Omental fat pad (tissue), 4 donors: ENCODE measurements around the gene SLC9A3. TPM values are rescaled to one million over a fixed set of nuclear protein-coding genes. Genes with fewer than 3 reads are reported as not detected.
"Not testable (repeated sequence)": the region's sequence is repeated elsewhere in the genome, so short reads cannot be mapped to it uniquely, and the experiment has no call there.

Experiments used
- ATAC-seq: fragments of 150-250 bp; one replicate; pipeline ENCODE4 v1.9.1; 2016; ENCODE audit warnings: mild to moderate bottlenecking, moderate library complexity; ENCODE audit not compliant: low FRiP score
- DNase-seq: peaks from one replicate; pipeline ENCODE4 v3.0.0-alpha.2; 2019; ENCODE audit warnings: low spot score
- total RNA-seq, 4 donors: library from RNA; depleted of rRNA; stranded (reverse); fragments of >200 nt; gene quantifications; one replicate each; pipeline ENCODE4 v1.1.0, GENCODE V29; 2016
- TF ChIP-seq, protein P1 (sequence below), 3 donors: fragments of 450-650 bp; IDR thresholded peaks; one replicate each; pipeline ENCODE4 v1.5.1; 2016 to 2017; ENCODE audit warnings: antibody characterized with exemption in 3 of 3, mild to moderate bottlenecking in 3 of 3, moderate library complexity in 2 of 3

Gene SLC9A3
- total RNA-seq, 4 donors from 2014 or later, result 1.0 to 4.3 (median 1.7) TPM

DNA sequence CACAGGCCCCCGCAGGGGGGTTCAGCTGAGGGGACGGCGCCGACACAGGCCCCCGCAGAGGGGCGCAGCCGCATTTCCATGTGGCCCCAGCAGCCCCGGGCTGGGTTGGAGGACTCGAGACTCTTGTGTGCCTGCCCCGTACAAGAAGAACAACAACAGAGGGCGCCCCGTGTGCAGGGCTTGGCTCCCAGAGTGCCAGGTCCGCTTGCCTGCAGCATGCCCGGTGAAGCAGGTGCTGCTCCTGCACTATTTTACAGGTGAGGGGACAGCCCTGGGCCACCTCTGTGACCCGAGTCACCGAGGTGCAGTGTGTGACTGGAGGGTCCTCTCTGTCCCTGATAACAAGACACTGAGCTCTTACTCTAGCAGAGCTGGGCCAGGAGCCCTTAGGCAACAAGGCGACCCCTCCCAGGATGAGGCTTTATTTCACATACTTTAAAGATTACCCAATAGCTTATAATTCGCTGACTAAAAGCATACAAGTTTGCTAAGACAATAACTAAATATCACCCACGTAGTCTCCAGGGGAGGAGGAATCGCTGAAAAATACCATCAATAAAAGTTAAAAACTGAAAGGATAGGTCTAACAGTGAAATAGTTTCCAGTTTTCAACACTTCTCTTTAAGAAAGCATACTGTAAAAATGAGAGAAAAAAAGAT lies 41.7 kb upstream of the SLC9A3 start:
- DNase-seq (no peak), ATAC-seq (no peak)
- TF ChIP-seq, protein P1, sequence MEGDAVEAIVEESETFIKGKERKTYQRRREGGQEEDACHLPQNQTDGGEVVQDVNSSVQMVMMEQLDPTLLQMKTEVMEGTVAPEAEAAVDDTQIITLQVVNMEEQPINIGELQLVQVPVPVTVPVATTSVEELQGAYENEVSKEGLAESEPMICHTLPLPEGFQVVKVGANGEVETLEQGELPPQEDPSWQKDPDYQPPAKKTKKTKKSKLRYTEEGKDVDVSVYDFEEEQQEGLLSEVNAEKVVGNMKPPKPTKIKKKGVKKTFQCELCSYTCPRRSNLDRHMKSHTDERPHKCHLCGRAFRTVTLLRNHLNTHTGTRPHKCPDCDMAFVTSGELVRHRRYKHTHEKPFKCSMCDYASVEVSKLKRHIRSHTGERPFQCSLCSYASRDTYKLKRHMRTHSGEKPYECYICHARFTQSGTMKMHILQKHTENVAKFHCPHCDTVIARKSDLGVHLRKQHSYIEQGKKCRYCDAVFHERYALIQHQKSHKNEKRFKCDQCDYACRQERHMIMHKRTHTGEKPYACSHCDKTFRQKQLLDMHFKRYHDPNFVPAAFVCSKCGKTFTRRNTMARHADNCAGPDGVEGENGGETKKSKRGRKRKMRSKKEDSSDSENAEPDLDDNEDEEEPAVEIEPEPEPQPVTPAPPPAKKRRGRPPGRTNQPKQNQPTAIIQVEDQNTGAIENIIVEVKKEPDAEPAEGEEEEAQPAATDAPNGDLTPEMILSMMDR (IDR thresholded peaks at IDR 0.05), result no peak

DNA sequence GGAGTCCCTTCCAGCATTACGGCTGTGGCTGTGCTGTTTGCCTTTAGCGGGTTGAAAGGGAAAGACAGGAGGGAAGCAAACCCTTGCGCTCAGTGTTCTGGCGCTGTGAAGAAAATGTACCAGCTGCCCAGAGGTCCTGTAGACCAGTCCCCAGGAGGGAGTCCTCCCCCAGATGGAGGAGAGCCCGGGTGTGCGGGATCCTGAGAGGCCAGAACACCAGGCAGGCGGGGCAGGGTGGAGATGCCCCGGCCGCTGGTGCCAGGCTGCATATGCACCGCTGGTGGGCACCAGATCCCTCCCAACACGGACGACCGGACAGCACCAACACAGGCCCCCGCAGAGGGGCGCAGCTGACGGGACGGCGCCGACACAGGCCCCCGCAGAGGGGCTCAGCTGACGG lies 37.2 kb upstream of the SLC9A3 start:
- no peak for ATAC-seq
- TF ChIP-seq, protein P1 (IDR thresholded peaks at IDR 0.05), result no peak
- DNase-seq, result no peak

- DNase-seq (no peak), ATAC-seq (no peak)
- TF ChIP-seq, protein P1 (IDR thresholded peaks at IDR 0.05), result no peak
Observed at GRCh38 chr5:560792-561166, 36.5 kb upstream of the SLC9A3 start.

DNA sequence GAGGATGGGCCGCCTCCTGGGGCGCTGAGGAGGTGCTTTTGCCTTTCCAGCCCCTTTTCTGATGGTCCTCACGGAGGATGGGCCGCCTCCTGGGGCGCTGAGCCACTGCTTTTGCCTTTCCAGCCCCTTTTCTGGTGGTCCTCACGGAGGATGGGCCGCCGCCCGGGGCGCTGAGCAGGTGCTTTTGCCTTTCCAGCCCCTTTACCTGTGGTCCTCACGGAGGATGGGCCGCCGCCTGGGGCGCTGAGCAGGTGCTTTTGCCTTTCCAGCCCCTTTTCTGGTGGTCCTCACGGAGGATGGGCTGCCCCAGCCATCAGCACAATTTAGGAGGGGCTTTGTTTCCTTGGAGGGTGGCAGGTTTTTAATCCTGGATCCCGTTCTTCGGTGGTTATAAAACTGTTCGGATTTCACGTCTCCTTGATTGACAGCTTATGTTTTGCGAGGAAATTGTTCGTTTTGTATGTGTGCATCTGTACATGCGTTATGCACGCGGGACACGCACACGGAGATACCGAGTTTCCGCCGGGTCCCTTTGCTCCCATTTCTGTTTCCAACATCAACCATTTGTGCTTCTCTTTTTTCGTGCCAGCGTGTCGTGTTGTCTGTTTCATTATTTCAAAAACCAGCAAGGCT lies 34.7 kb upstream of the SLC9A3 start:
- no peak for ATAC-seq
- DNase-seq, result no peak
- TF ChIP-seq, protein P1 (IDR thresholded peaks at IDR 0.05), result no peak

- DNase-seq (no peak), ATAC-seq (no peak)
- TF ChIP-seq, protein P1 (IDR thresholded peaks at IDR 0.05), result no peak
Observed at GRCh38 chr5:558326-558725, 34.1 kb upstream of the SLC9A3 start.

GRCh38 chr5:557917-558316 lies 33.7 kb upstream of the SLC9A3 start:
- DNase-seq, ATAC-seq: not testable (repeated sequence)

- ATAC-seq, result peak; percentile 19
- TF ChIP-seq, protein P1 (IDR thresholded peaks at IDR 0.05), result no peak
- DNase-seq, result no peak
Observed at GRCh38 chr5:556909-557441, 32.7 kb upstream of the SLC9A3 start.
